C4-2B (cell line): Measurements from ENCODE around the gene INTS14.

ENCODE experiments used
- H3K27ac ChIP-seq: fragments of 450-650 bp; 2 replicates; pipeline ENCODE4 v1.5.1; 2017
- ZFX ChIP-seq: fragments of 450-650 bp; IDR thresholded peaks from 2 replicates; pipeline ENCODE4 v1.6.1; 2017
- TF ChIP-seq, protein P1 (sequence below): fragments of 450-650 bp; conservative IDR thresholded peaks from 2 replicates; pipeline ENCODE4 v1.5.1; 2017; ENCODE audit warnings: mild to moderate bottlenecking

The INTS14 gene

DNA sequence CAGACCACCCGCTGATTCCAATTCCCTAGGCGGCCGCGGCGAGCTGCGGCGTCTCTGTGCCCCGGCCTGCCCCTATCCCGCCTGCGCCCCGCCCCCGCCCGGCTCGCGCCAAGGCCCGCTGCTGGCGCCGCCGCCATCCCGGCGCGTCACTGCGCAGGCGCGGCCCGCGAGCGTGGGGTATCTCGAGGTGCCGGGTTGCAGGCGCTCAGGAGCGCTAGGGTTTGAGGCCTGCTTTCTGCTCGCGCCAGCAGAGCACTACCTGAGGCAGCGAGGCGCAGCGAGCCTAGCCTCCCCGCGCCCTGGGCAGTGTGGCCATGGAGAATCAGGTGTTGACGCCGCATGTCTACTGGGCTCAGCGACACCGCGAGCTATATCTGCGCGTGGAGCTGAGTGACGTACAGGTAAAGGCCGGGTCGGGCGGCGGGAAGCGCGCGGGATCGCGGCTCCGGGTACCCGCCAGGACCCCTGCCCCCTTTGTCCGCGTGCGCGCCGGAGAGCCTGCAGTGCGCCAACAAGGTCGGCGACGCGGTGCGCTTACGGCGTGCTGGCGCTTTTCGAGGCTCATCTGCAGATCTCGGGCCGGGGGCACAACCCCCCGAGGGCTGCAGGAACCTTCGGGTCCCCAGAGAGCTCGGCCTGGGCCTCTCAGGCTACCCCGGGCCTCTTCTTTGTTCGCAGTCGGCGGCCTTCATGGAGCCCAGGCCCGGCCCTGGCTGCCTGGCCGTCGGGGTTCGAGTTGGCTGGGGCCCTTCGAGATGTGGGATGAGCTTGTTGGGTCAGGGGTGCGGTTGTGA is 80.4 kb downstream of the INTS14 start, which contains the start of gene HACD3:
Gene HACD3 (plus strand): TSS at position 146 of the 794 bp plus-strand sequence. CDS start 169 bp downstream, at position 315.
- TF ChIP-seq ZFX: peak; percentile 98
- TF ChIP-seq, protein P1, sequence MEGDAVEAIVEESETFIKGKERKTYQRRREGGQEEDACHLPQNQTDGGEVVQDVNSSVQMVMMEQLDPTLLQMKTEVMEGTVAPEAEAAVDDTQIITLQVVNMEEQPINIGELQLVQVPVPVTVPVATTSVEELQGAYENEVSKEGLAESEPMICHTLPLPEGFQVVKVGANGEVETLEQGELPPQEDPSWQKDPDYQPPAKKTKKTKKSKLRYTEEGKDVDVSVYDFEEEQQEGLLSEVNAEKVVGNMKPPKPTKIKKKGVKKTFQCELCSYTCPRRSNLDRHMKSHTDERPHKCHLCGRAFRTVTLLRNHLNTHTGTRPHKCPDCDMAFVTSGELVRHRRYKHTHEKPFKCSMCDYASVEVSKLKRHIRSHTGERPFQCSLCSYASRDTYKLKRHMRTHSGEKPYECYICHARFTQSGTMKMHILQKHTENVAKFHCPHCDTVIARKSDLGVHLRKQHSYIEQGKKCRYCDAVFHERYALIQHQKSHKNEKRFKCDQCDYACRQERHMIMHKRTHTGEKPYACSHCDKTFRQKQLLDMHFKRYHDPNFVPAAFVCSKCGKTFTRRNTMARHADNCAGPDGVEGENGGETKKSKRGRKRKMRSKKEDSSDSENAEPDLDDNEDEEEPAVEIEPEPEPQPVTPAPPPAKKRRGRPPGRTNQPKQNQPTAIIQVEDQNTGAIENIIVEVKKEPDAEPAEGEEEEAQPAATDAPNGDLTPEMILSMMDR: no peak

DNA sequence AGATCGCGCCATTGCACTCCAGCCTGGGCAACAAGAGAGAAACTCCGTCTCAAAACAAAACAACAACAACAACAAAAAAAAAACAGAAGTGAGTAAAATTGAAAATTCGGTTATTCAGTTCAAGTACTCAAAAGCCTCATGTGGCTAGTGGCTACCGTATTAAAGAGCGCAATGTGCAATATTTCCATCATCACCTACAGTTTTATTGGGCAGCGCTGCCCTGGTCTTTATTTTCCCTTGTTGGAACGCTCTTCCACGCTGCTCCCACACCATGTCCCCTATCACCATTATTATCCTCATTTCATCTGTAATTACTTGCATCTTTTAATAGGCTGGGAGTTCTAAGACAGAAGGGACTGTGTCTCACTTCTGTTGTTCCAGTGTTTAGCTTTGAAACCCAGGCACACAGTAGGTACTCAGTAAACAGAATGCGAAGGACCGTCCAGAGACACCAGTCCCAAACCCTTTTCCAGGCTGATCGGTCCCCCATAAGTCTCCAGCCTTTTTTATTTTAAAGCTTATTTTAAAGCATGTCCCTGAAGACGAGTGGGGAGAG is 81.1 kb downstream of the INTS14 start:
- TF ChIP-seq, protein P1: no peak; the same call in 1 of the 2 replicates
- TF ChIP-seq ZFX: no peak
- peak overlapping the region; percentile 95 for H3K27ac ChIP-seq

More for the DNA sequence above, 80.4 kb downstream of the INTS14 start, which contains the start of gene HACD3:
- peak within 1 kb of the TSS; percentile 95 for H3K27ac ChIP-seq
